IPS-15b (cell line): ENCODE data around the gene CAMK1G.

Source experiments
- H3K27me3 ChIP-seq: one replicate; pipeline ENCODE4 v1.6.1; 2013; ENCODE audit warnings: low read length; ENCODE audit not compliant: control insufficient read depth, insufficient read depth
- H3K36me3 ChIP-seq: one replicate; pipeline ENCODE4 v1.6.1; 2013; ENCODE audit warnings: low read length; ENCODE audit not compliant: control insufficient read depth, insufficient read depth
- H3K4me1 ChIP-seq: one replicate; pipeline ENCODE4 v1.6.1; 2013; ENCODE audit warnings: mild to moderate bottlenecking, low read length; ENCODE audit not compliant: control insufficient read depth, insufficient read depth
- H3K4me3 ChIP-seq: one replicate; pipeline ENCODE4 v1.5.1; 2013; ENCODE audit warnings: low read depth, low read length
- H3K9ac ChIP-seq: one replicate; pipeline ENCODE4 v1.6.1; 2013; ENCODE audit warnings: low read depth, mild to moderate bottlenecking, low read length
- H3K9me3 ChIP-seq: one replicate; pipeline ENCODE4 v1.6.1; 2013; ENCODE audit warnings: mild to moderate bottlenecking, low read length; ENCODE audit not compliant: control insufficient read depth, insufficient read depth

CAMK1G gene

GRCh38 chr1:209652873-209653401 is 69.4 kb downstream of the CAMK1G start:
- H3K4me3 ChIP-seq, result no peak overlapping the region
- no peak overlapping the region for H3K9ac ChIP-seq
- H3K36me3 ChIP-seq, result no peaks in the 10 kb centered on the region
- H3K9me3 ChIP-seq, result no peaks in the 10 kb centered on the region
- H3K27me3 ChIP-seq, result no peaks in the 10 kb centered on the region
- H3K4me1 ChIP-seq, result peaks cover 17% of the 10 kb centered on the region

GRCh38 chr1:209653915-209654351 is 70.4 kb downstream of the CAMK1G start:
- H3K36me3 ChIP-seq, result no peaks in the 10 kb centered on the region
- no peaks in the 10 kb centered on the region for H3K9me3 ChIP-seq
- H3K4me3 ChIP-seq, result no peak overlapping the region
- H3K4me1 ChIP-seq, result peaks cover 17% of the 10 kb centered on the region
- no peak overlapping the region for H3K9ac ChIP-seq
- H3K27me3 ChIP-seq, result no peaks in the 10 kb centered on the region

GRCh38 chr1:209655411-209656231 is 72.1 kb downstream of the CAMK1G start:
- Histone ChIP-seq H3K9ac (no peak overlapping the region), H3K36me3 (no peaks in the 10 kb centered on the region), H3K9me3 (no peaks in the 10 kb centered on the region), H3K4me1 (peaks cover 17% of the 10 kb centered on the region), H3K27me3 (no peaks in the 10 kb centered on the region), H3K4me3 (no peak overlapping the region)

- Histone ChIP-seq H3K27me3 (no peaks in the 10 kb centered on the region), H3K4me1 (peaks cover 15% of the 10 kb centered on the region), H3K9ac (no peak overlapping the region), H3K9me3 (no peaks in the 10 kb centered on the region), H3K36me3 (no peaks in the 10 kb centered on the region), H3K4me3 (no peak overlapping the region)
Observed at GRCh38 chr1:209657140-209657879, 73.8 kb downstream of the CAMK1G start.

GRCh38 chr1:209657918-209658317 is 74.4 kb downstream of the CAMK1G start:
- peaks cover 9% of the 10 kb centered on the region for H3K4me1 ChIP-seq

GRCh38 chr1:209659909-209660308 is 76.4 kb downstream of the CAMK1G start:
- Histone ChIP-seq H3K4me3 (no peak overlapping the region), H3K9ac (no peak overlapping the region), H3K4me1 (no peaks in the 10 kb centered on the region), H3K36me3 (no peaks in the 10 kb centered on the region), H3K9me3 (no peaks in the 10 kb centered on the region), H3K27me3 (peaks cover 4% of the 10 kb centered on the region)

More at GRCh38 chr1:209657918-209658317, 74.4 kb downstream of the CAMK1G start:
- H3K9ac ChIP-seq, result no peak overlapping the region
- H3K4me3 ChIP-seq, result no peak overlapping the region
- no peaks in the 10 kb centered on the region for H3K36me3 ChIP-seq
- no peaks in the 10 kb centered on the region for H3K9me3 ChIP-seq
- H3K27me3 ChIP-seq, result peaks cover under 1% of the 10 kb centered on the region

GRCh38 chr1:209661071-209661470 is 77.6 kb downstream of the CAMK1G start:
- Histone ChIP-seq H3K9ac (no peak overlapping the region), H3K27me3 (peaks cover 4% of the 10 kb centered on the region), H3K36me3 (no peaks in the 10 kb centered on the region), H3K4me3 (no peak overlapping the region), H3K9me3 (no peaks in the 10 kb centered on the region), H3K4me1 (no peaks in the 10 kb centered on the region)

GRCh38 chr1:209662879-209663327 is 79.4 kb downstream of the CAMK1G start:
- H3K9me3 ChIP-seq, result no peaks in the 10 kb centered on the region
- H3K27me3 ChIP-seq, result peaks cover 4% of the 10 kb centered on the region
- H3K9ac ChIP-seq, result no peak overlapping the region
- no peak overlapping the region for H3K4me3 ChIP-seq
- H3K4me1 ChIP-seq, result no peaks in the 10 kb centered on the region
- no peaks in the 10 kb centered on the region for H3K36me3 ChIP-seq
